GM19043 (cell line): ENCODE measurements around the gene MED26.

Experiments used
- ATAC-seq: cut with Tn5 transposase; IDR thresholded peaks from one replicate; pipeline ENCODE4 v1.9.1; 2021; ENCODE audit warnings: low read depth; ENCODE audit not compliant: unreplicated experiment

MED26 gene

DNA sequence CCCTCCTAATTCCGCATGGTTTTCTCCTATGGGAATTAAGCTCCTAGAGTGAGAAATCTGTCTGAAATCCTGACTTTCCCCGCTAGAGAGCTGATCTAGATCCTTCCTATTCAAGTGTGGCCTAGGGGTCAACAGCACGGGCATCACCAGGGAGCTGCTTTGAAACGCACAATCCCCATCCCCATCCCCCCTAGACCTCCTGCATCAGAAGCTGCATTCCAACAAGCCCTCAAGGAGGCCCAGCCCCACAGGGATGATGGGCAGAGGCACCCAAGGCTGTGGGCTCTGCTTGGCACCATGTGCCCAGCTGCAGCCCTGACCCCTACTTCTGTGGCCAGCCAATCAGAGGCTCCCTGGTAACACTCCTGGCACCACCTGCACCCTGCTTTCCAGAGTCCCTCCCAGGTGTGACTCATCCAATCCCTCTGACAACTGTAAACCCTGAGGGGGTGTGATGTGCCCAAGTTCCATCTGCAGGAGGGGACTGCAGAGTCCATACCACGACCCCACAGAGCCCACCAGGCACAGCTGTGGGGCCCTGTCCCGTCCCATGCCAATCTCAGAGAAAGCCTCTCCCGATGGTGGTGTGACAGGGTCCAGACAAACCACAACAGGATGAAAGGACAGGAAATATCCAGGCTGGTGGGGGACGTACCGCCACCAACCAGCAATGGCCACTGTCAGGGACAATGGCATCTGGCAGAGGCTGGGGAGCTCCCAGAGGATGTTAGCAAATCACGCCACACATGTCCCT is 36.0 kb downstream of the MED26 start:
- no peak for ATAC-seq

DNA sequence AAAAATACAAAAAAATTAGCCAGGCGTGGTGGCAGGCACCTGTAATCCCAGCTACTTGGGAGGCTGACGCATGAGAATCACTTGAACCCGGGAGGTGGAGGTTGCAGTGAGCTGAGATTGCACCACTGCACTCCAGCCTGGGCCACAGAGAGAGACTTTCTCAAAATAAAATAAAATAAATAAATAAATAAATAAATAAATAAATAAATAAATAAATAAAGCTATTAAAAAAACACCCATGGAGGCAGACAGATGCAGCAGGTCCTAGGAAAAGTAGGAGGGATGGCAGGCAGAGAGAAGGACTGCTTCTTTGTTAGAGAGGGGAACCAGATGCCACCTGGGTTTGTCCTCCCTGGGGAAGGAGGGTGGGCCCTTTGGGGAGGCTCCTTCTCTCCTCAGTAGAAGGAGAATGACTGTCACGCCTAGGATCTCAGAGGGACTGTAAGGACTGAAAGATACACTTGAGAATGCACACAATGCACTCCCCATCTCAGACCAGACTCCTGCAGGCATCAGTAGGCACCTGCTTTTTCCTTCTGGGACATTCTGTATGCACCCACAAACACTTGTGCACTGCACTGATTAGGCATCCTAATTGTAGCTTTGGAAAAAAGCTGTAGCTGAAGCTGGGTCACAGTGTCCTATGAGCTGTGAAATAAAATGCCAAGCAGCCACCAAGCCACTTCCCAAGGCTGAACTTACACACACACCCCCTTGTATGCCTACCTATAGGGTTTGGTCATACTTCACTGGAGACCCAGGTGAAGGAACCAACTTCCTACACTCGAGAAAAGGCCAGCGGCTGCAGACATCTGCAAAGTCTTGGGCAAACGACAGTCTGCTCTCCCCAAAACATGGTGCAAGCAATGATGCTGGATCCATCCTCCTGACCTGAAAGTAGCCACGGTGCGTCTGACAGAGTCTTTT is 36.9 kb downstream of the MED26 start:
- no peak for ATAC-seq

DNA sequence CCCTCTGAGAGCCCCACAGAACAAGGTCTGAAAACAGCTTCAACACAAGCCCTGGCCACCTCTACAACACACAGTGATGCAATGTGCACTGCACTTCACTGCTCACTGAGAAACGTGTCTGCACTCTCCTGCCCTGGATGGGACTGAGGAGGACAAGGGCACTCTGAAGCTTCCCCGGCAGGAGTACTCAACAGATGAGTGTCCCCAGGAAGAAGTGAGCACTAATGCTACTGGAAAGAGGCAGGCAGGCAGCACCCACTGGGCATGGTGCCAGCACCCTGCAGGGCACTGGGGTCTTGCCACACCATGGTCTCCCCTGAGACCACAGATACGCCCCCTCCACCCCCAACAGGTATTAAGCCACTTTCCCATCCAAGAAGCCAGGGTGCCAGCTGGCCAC is 38.1 kb downstream of the MED26 start:
- ATAC-seq = no peak

GRCh38 chr19:16588824-16589577 is 39.0 kb downstream of the MED26 start:
- ATAC-seq = no peak

GRCh38 chr19:16587833-16588823 is 39.9 kb downstream of the MED26 start:
- peak; percentile 34 for ATAC-seq

GRCh38 chr19:16586991-16587832 is 40.8 kb downstream of the MED26 start:
- ATAC-seq = no peak

DNA sequence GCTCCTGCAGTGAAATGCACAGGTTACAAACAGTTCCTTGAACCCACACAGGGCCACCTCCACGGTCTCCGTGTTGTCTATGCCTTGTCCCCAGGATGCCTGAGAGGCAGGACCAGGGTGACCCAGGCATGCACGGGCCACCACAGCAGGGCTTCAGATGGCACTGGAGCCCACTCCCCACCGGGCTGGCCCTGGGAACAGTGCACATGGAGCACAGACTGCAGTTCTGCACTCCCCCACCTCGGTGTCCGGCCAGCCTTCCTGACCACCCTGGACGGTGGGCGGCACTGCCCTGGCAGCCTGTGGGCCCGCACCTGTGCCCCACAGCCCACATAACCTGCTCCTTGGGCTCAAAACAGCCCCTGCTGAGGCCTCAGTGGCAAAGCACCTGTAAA is 41.5 kb downstream of the MED26 start:
- ATAC-seq = no peak

- ATAC-seq = no peak
These were observed 42.1 kb downstream of the MED26 start for GRCh38 chr19:16585808-16586476.

GRCh38 chr19:16585094-16585801 is 42.8 kb downstream of the MED26 start:
- ATAC-seq = no peak

- peak; percentile 48 for ATAC-seq
These were observed 43.5 kb downstream of the MED26 start for GRCh38 chr19:16584248-16585093.

GRCh38 chr19:16582486-16583261 is 45.3 kb downstream of the MED26 start:
- no peak for ATAC-seq

DNA sequence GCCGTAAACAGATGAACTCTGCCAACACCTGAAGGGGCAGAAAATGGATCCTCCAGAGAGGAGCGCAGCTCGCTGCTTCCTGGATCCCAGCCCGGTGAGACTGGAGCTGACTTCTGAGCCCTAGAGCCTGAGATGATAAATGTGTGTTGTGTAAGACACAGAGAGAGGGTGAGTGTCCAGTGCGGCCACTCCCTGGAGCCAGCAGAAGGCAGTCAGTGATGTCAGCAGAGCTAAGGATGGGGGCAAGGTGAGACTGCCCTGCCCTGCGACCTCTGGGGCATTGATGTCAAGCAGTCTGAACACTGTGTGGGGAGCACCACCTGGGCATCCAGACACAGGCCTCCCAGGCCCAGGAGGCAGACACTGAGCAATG is 46.0 kb downstream of the MED26 start:
- no peak for ATAC-seq

- no peak for ATAC-seq
These were observed 46.6 kb downstream of the MED26 start for GRCh38 chr19:16581145-16581970.

DNA sequence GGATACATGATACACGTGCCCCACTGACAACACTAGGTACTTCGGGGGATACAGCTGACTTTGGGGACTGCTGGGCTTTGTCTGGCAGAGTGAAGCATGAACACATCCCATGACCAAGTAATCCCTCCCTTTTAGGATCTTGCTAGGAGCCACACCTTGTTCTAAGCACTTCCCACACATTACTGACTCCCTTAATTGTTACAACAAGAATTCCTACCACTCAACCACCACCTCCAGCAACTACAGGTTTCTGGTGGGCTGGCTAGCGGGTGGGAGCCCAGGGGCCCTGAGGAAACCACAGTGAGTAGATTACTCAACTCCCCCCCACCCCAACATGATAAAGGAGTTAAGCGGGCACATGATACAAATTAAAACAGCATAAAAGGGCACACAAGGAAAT is 48.6 kb downstream of the MED26 start:
- ATAC-seq = no peak

DNA sequence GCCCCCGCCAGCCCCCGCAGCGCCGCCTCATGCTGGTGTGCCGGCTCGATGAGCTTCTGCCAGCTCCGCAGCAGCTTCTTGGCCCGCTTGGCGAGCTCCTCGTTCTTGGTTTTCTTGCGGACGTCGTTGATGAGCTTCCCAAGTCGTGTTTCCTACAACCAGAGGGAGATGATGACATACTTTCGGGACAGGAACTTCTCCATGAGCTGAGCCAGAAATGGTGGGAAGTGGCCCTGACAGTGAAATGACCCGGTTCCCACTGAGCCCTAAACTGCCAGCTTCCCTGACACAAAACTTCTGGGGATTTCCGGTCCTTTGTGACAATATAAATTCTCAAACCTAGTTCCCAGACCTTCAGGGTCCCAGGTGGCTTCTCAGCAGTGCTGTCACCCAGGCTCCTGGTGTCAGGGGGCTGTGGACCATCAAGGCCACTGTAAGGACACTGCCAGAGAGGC is 50.4 kb downstream of the MED26 start:
- no peak for ATAC-seq
